Measurements from ENCODE around the gene PCK2. TPM values are rescaled to one million over a fixed set of nuclear protein-coding genes. Genes with fewer than 3 reads are reported as not detected.

The PCK2 gene
- total and polyA plus RNA-seq, 2 of the 8 experiments (the other 6 are each of a cell fraction or from before 2014, with no cell fraction given): 81.9 to 115 TPM

DNA sequence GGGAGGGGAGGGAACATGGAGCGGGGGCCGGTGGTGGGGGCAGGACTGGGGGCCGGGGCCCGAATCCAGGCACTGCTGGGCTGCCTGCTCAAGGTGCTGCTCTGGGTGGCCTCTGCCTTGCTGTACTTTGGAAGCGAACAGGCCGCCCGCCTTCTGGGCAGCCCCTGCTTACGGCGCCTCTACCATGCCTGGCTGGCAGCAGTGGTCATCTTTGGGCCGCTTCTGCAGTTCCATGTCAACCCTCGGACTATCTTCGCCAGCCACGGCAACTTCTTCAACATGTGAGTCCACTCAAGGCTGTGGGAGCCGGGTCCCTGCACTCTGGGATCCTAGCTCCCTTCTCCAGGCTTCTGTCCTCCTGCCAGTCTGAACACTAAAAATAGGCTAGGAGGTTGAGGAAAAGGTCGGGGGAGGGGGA, 37.4 kb downstream of the PCK2 start:
- Histone ChIP-seq H3K4me1 (replicated peaks in 1 of 4; ENCODE audit: control insufficient read depth in 3 of 4, insufficient read depth in 4 of 4, low read length in 3 of 4) (peaks cover 0 to 4% (median under 1%) of the 10 kb centered on the region in 4 experiments; a peak in 3 of 7 replicates), H3K56ac (replicated peaks; ENCODE audit: insufficient read length, low read depth, low read length) (no peak overlapping the region), H2AFZ (ENCODE audit: low read length) (no peak overlapping the region), H3K4ac (replicated peaks; ENCODE audit: insufficient read length, low read depth, low read length) (no peak overlapping the region), H2AK5ac (ENCODE audit: low read depth, low read length) (no peak overlapping the region), H4K8ac (ENCODE audit: extremely low read depth, insufficient read depth, low read length) (peak overlapping the region; percentile 57; the same call in 1 of the 2 replicates), H3K9me3 (ENCODE audit: insufficient read depth in 2 of 2, low read depth in 1 of 2, low read length in 1 of 2) (no peaks in the 10 kb centered on the region), H3K18ac (ENCODE audit: extremely low read depth, low read length) (no peak overlapping the region), H2BK20ac (ENCODE audit: low read length) (no peak overlapping the region), H3K4me3 (ENCODE audit: extremely low read depth in 1 of 4, insufficient read depth in 2 of 4, low read depth in 3 of 4, low read length in 4 of 4) (no peak overlapping the region), H3K9ac (replicated peaks in 1 of 4; ENCODE audit: extremely low read depth in 1 of 4, low read depth in 3 of 4, low read length in 3 of 4) (no peak overlapping the region; a peak in 1 of 7 replicates), H2BK12ac (ENCODE audit: low read depth, low read length) (no peak overlapping the region), H2BK15ac (ENCODE audit: low read length) (no peak overlapping the region), H3K23ac (ENCODE audit: insufficient read length) (no peak overlapping the region), H3K79me1 (ENCODE audit: low read depth, low read length) (no peaks in the 10 kb centered on the region), H3K14ac (ENCODE audit: insufficient read length) (no peak overlapping the region), H2BK5ac (ENCODE audit: low read depth, low read length) (no peak overlapping the region), H2BK120ac (replicated peaks; ENCODE audit: low read depth, low read length) (no peak overlapping the region), H3K27ac (ENCODE audit: low read depth, low read length) (no peak overlapping the region), H3K79me2 (ENCODE audit: control insufficient read depth in 1 of 2, insufficient read depth in 2 of 2, low read length in 2 of 2) (no peaks in the 10 kb centered on the region), H3K23me2 (ENCODE audit: low read depth, low read length) (peaks cover 5% of the 10 kb centered on the region; the same call in 1 of the 2 replicates), H3K4me2 (ENCODE audit: insufficient read depth in 1 of 2, low read depth in 2 of 2, low read length in 2 of 2) (no peak overlapping the region), H4K91ac (replicated peaks; ENCODE audit: insufficient read length, low read length) (no peak overlapping the region), H3K36me3 (ENCODE audit: control insufficient read depth in 2 of 4, insufficient read depth in 4 of 4, low read length in 3 of 4) (no peaks in the 10 kb centered on the region), H3K27me3 (replicated peaks in 1 of 4; ENCODE audit: control insufficient read depth in 3 of 4, extremely low read depth in 1 of 4, insufficient read depth in 3 of 4, low read length in 3 of 4) (no peaks in the 10 kb centered on the region), H4K5ac (ENCODE audit: insufficient read length, low read depth, low read length) (no peak overlapping the region), H4K20me1 (replicated peaks in 1 of 2; ENCODE audit: control insufficient read depth in 1 of 2, insufficient read depth in 2 of 2, low read length in 2 of 2) (no peaks in the 10 kb centered on the region)
- no peak for FAIRE-seq
- WGBS, 2 experiments (ENCODE audit: extremely low coverage in 1 of 2, insufficient coverage in 1 of 2, insufficient read length in 1 of 2, insufficient replicate concordance in 2 of 2, low coverage in 1 of 2, low lambda C conversion rate in 2 of 2, missing lambda C conversion rate in 1 of 2): 91% methylated on average over 12 of the region's 15 CpGs; no CpG with 5 or more reads in 1 of the 2 experiments
- CTCF ChIA-PET (ENCODE audit: partially characterized antibody): interaction anchor here (0.8 to 0.9 kb wide), 2 partner anchors 46 to 139 kb away, joined by 3 read pairs; partner anchors contain the start of gene RABGGTA
- DNase-seq (ENCODE audit: low read depth in 1 of 2, low spot score in 2 of 2): no peak
- POLR2A ChIA-PET (ENCODE audit: partially characterized antibody): interaction anchor here (0.9 to 11.1 kb wide), 6 partner anchors 9 to 46 kb away, joined by 4 to 100 read pairs (median 8); partner anchors contain the start of genes DCAF11, EMC9 and NRL
- TF ChIP-seq ASH2L (IDR thresholded peaks at IDR 0.05; ENCODE audit: low read length) (no peak), EP300 (IDR thresholded peaks at IDR 0.05; ENCODE audit: borderline replicate concordance in 1 of 2, low read depth in 2 of 2, low read length in 2 of 2) (no peak), CHD2 (IDR thresholded peaks at IDR 0.05; ENCODE audit: low read length) (no peak), GTF2F1 (IDR thresholded peaks at IDR 0.05; ENCODE audit: borderline replicate concordance, low read depth, low read length) (no peak), TAF1 (IDR thresholded peaks at IDR 0.05; ENCODE audit: low read depth, low read length) (no peak), POU5F1 (IDR thresholded peaks at IDR 0.05; ENCODE audit: low read depth, low read length) (no peak), BRCA1 (IDR thresholded peaks at IDR 0.05; ENCODE audit: low read depth, low read length) (no peak), CTBP2 (IDR thresholded peaks at IDR 0.05; ENCODE audit: borderline replicate concordance, insufficient read depth, insufficient read length, low read length) (no peak), SIN3A (conservative IDR thresholded peaks at IDR 0.05 in 1 of 2, IDR thresholded peaks at IDR 0.05 in 1 of 2; ENCODE audit: low read depth in 1 of 2, low read length in 2 of 2) (no peak), NRF1 (IDR thresholded peaks at IDR 0.05; ENCODE audit: low read depth, low read length) (no peak), SIX5 (IDR thresholded peaks at IDR 0.05; ENCODE audit: low read depth, low read length) (no peak)

All from H1 (cell line).